ENCODE data around the gene SYNGR2. TPM values are rescaled to one million over a fixed set of nuclear protein-coding genes. Genes with fewer than 3 reads are reported as not detected.
A peak's percentile ranks its signal among the peaks of the same experiment; 100 is the strongest.

Gene SYNGR2
- total RNA-seq, 1 donor from 2014 or later: 19.3 TPM

GRCh38 chr17:78128551-78129350 lies 39.6 kb upstream of the SYNGR2 start, which contains the start of gene TMC6:
TMC6 (minus strand) TSS chr17:78128755; CDS start chr17:78126832, 1,923 bp downstream.
- TF ChIP-seq CTCF (conservative IDR thresholded peaks at IDR 0.05): no peak
- Mint-ChIP-seq H3K27me3 (ENCODE audit: low read depth) (peaks cover 30% of the 10 kb centered on the region), H3K27ac (ENCODE audit: unreplicated experiment) (peak within 1 kb of the TSS; percentile 94), H3K36me3 (ENCODE audit: low read depth) (no peaks in the 10 kb centered on the region), H3K9me3 (no peaks in the 10 kb centered on the region), H3K4me3 (peak within 1 kb of the TSS; percentile 92), H3K4me1 (peaks cover 30% of the 10 kb centered on the region)
- DNase-seq (ENCODE audit: low read depth, low spot score): peak; percentile 31

- no peak for DNase-seq (ENCODE audit: low read depth, low spot score)
- no peak overlapping the region for H3K27ac Mint-ChIP-seq (ENCODE audit: unreplicated experiment)
Measured at GRCh38 chr17:78129351-78130089, 38.9 kb upstream of the SYNGR2 start.

GRCh38 chr17:78130090-78130436 lies 38.3 kb upstream of the SYNGR2 start:
- Mint-ChIP-seq H3K9me3 (no peaks in the 10 kb centered on the region), H3K4me1 (peaks cover 30% of the 10 kb centered on the region), H3K4me3 (peak overlapping the region; percentile 55), H3K27me3 (ENCODE audit: low read depth) (peaks cover 34% of the 10 kb centered on the region), H3K27ac (ENCODE audit: unreplicated experiment) (no peak overlapping the region), H3K36me3 (ENCODE audit: low read depth) (no peaks in the 10 kb centered on the region)
- no peak for DNase-seq (ENCODE audit: low read depth, low spot score)
- no peak for TF ChIP-seq CTCF (conservative IDR thresholded peaks at IDR 0.05)

More at GRCh38 chr17:78129351-78130089, 38.9 kb upstream of the SYNGR2 start:
- Mint-ChIP-seq H3K36me3 (ENCODE audit: low read depth) (no peaks in the 10 kb centered on the region), H3K4me1 (peaks cover 30% of the 10 kb centered on the region), H3K4me3 (peak overlapping the region; percentile 92), H3K27me3 (ENCODE audit: low read depth) (peaks cover 34% of the 10 kb centered on the region), H3K9me3 (no peaks in the 10 kb centered on the region)
- no peak for TF ChIP-seq CTCF (conservative IDR thresholded peaks at IDR 0.05)

GRCh38 chr17:78130437-78131101 lies 37.8 kb upstream of the SYNGR2 start, which contains the start of gene TMC8:
TMC8 (plus strand) TSS chr17:78130771; CDS start chr17:78131589, 818 bp downstream.
- peaks cover 30% of the 10 kb centered on the region for H3K4me1 Mint-ChIP-seq

More at GRCh38 chr17:78130437-78131101, 37.8 kb upstream of the SYNGR2 start, which contains the start of gene TMC8:
- Mint-ChIP-seq H3K4me3 (peak within 1 kb of the TSS; percentile 55), H3K27me3 (ENCODE audit: low read depth) (peaks cover 36% of the 10 kb centered on the region), H3K36me3 (ENCODE audit: low read depth) (no peaks in the 10 kb centered on the region), H3K27ac (ENCODE audit: unreplicated experiment) (no peak within 1 kb of the TSS), H3K9me3 (no peaks in the 10 kb centered on the region)
- DNase-seq (ENCODE audit: low read depth, low spot score): no peak
- no peak for TF ChIP-seq CTCF (conservative IDR thresholded peaks at IDR 0.05)

Data from neural crest cell (in vitro differentiated cells).